Naive thymus-derived CD4-positive, alpha-beta T cell (primary cell): ENCODE results near the gene CHMP1B. TPM values are rescaled to one million over a fixed set of nuclear protein-coding genes. Genes with fewer than 3 reads are reported as not detected.

Experiments used
- ATAC-seq: fragments of 150-1000 bp; cut with Tn5 transposase; 2 replicates; pipeline ENCODE4 v1.10.0; 2021; ENCODE audit warnings: mild to moderate bottlenecking, moderate library complexity
- CTCF ChIA-PET: fragments of 350-600 bp; sonication (Branson Sonifier 250); formaldehyde crosslinking; loops from one replicate; lab custom pipeline; 2021; ENCODE audit warnings: antibody characterized with exemption; lab: Charles Lee
- POLR2A ChIA-PET: fragments of 350-600 bp; sonication (Branson Sonifier 250); formaldehyde crosslinking; loops from one replicate; lab custom pipeline; 2021; ENCODE audit warnings: antibody characterized with exemption, inconsistent platforms; lab: Charles Lee
- DNase-seq, 9 donors: peaks; one replicate each; pipeline versions ENCODE4 v3.0.0 to v3.0.0-alpha.2; 2020 to 2022; ENCODE audit warnings: mixed read lengths in 1 of 9
- H3K27ac ChIP-seq: one replicate; pipeline ENCODE4 v1.7.0; 2013; ENCODE audit warnings: mild to moderate bottlenecking, low read depth, low read length, moderate library complexity
- H3K27me3 ChIP-seq, 2 donors: one replicate each; pipeline ENCODE4 v1.7.0; 2013; ENCODE audit warnings: low read length in 2 of 2, mild to moderate bottlenecking in 2 of 2, moderate library complexity in 2 of 2; ENCODE audit not compliant: control insufficient read depth in 2 of 2, insufficient read depth in 2 of 2
- H3K36me3 ChIP-seq, 3 experiments: 1 replicate in 2 of 3; 2 replicates in 1 of 3; pipeline ENCODE4 v1.7.0; 2013; ENCODE audit warnings: low read length in 3 of 3, mild to moderate bottlenecking in 3 of 3, moderate library complexity in 1 of 3; ENCODE audit not compliant: insufficient read depth in 3 of 3, control insufficient read depth in 2 of 3
- H3K4me1 ChIP-seq, 2 donors: one replicate each; pipeline ENCODE4 v1.7.0; 2013; ENCODE audit warnings: low read length in 2 of 2, mild to moderate bottlenecking in 2 of 2, moderate library complexity in 1 of 2; ENCODE audit not compliant: control insufficient read depth in 2 of 2, insufficient read depth in 2 of 2
- H3K4me3 ChIP-seq: 2 replicates; pipeline ENCODE4 v1.7.0; 2013; ENCODE audit warnings: mild to moderate bottlenecking, low read length
- H3K9me3 ChIP-seq, 3 experiments: 1 replicate in 2 of 3; 2 replicates in 1 of 3; pipeline ENCODE4 v1.7.0; 2013; ENCODE audit warnings: low read length in 3 of 3; ENCODE audit not compliant: control insufficient read depth in 2 of 3
- H3K27ac Mint-ChIP-seq, 9 donors: one replicate each; pipeline ENCODE4 v1.8.0; 2020 to 2022; ENCODE audit warnings: mixed read lengths in 9 of 9, mild to moderate bottlenecking in 8 of 9, moderate library complexity in 5 of 9, inconsistent platforms in 2 of 9
- H3K27me3 Mint-ChIP-seq, 5 donors: one replicate each; pipeline ENCODE4 v1.8.0; 2021 to 2022; ENCODE audit warnings: mixed read lengths in 5 of 5, mild to moderate bottlenecking in 1 of 5
- H3K36me3 Mint-ChIP-seq, 5 donors: one replicate each; pipeline ENCODE4 v1.8.0; 2020 to 2022; ENCODE audit warnings: mixed read lengths in 5 of 5, mild to moderate bottlenecking in 3 of 5, inconsistent platforms in 1 of 5
- H3K4me1 Mint-ChIP-seq, 7 donors: one replicate each; pipeline ENCODE4 v1.8.0; 2020 to 2022; ENCODE audit warnings: mixed read lengths in 7 of 7, mild to moderate bottlenecking in 3 of 7, inconsistent platforms in 1 of 7
- H3K4me3 Mint-ChIP-seq, 10 donors: one replicate each; pipeline ENCODE4 v1.8.0; 2020 to 2022; ENCODE audit warnings: mild to moderate bottlenecking in 10 of 10, mixed read lengths in 10 of 10, moderate library complexity in 6 of 10, inconsistent platforms in 2 of 10
- H3K9me3 Mint-ChIP-seq, 11 donors: one replicate each; pipeline ENCODE4 v1.8.0; 2020 to 2022; ENCODE audit warnings: mixed read lengths in 11 of 11, mild to moderate bottlenecking in 4 of 11, inconsistent platforms in 1 of 11, moderate library complexity in 1 of 11
- intact Hi-C, 2 donors: fragments of 100-400 bp; cut with micrococcal nuclease; formaldehyde crosslinking; loops; one replicate each; pipeline ENCODE4 v1.15.1; 2023
- polyA plus RNA-seq, 2 donors: library from polyadenylated mRNA; unstranded; fragments of 300-500 nt; fragmentation: Illumina TruSeq; gene quantifications; one replicate each; pipeline ENCODE4 v1.2.3, GENCODE V29; 2021
- total RNA-seq, 6 experiments: library from RNA in 5 of 6; stranded (reverse) in 5 of 6; gene quantifications; 1 replicate in 5 of 6; 2 replicates in 1 of 6; pipeline ENCODE4 v1.2.3 and lab custom pipeline; 2021 to 2026

Gene CHMP1B
- total and polyA plus RNA-seq, 7 experiments from 2014 or later: 27.2 to 115 (median 54.2) TPM

DNA sequence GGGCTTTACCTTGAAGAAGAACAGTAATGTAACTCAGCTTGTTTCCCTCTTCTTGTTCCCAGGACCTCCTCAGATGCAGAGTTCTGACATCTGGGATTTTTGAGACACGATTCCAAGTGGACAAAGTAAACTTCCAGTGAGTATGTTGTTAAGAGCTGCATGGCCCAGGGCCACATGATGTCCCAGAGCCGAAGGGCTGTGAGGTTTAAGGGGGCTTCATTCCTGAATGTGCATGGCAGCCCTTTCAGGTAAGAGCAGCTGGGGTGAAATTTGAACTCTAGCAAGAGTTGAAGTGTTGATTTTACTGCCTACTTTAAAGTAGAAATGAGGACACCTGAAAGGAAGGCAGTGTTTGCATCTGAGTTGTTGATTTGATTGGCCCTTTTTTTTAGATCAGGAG, 13.3 kb downstream of the CHMP1B start:
- no peaks in the 10 kb centered on the region for H3K9me3 Mint-ChIP-seq
- no peak for ATAC-seq

DNA sequence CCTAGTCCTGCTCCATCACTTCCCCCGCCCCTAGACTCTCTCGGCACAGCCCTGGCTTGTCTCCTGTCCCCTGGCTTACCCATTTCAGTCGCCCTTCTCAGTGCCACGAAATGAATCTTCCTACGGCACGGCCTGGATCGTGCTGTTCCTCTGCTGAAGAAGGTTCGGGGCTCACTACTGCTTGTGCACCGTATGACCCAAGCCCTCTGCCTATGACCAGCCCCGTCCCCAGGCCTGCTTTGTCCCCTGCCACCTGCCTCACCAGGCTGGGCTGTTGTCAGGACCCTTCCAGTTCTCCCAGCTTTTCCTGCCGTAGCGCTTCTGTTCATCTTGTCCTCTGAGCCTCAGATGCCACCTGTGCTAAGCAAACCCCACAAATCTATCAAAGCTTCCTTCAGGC, 13.9 kb downstream of the CHMP1B start:
- Mint-ChIP-seq H3K4me3 (no peak overlapping the region), H3K27ac (no peak overlapping the region), H3K36me3 (no peaks in the 10 kb centered on the region), H3K27me3 (peaks cover 0 to 22% (median 0%) of the 10 kb centered on the region in 5 donors), H3K4me1 (peaks cover 0 to 7% (median 0%) of the 10 kb centered on the region in 7 donors), H3K9me3 (no peaks in the 10 kb centered on the region)
- H3K4me1 ChIP-seq: no peaks in the 10 kb centered on the region
- no peak overlapping the region for H3K27ac ChIP-seq
- intact Hi-C loops: no loop called here
- CTCF ChIA-PET: interaction anchor here (0.6 to 1.1 kb wide), 2 partner anchors 10 to 69 kb away, joined by 3 to 4 read pairs; no protein-coding TSS in a partner anchor
- no peak for DNase-seq
- H3K9me3 ChIP-seq: no peaks in the 10 kb centered on the region
- H3K4me3 ChIP-seq: no peak overlapping the region
- ATAC-seq: no peak
- POLR2A ChIA-PET: no interaction called here
- H3K36me3 ChIP-seq: no peaks in the 10 kb centered on the region
- H3K27me3 ChIP-seq: no peaks in the 10 kb centered on the region

More for the DNA sequence above, 13.3 kb downstream of the CHMP1B start:
- Histone ChIP-seq H3K27me3 (no peaks in the 10 kb centered on the region), H3K27ac (no peak overlapping the region), H3K4me3 (no peak overlapping the region), H3K36me3 (no peaks in the 10 kb centered on the region), H3K9me3 (no peaks in the 10 kb centered on the region), H3K4me1 (no peaks in the 10 kb centered on the region)
- peaks cover 0 to 7% (median 0%) of the 10 kb centered on the region in 7 donors for H3K4me1 Mint-ChIP-seq
- peaks cover 0 to 19% (median 0%) of the 10 kb centered on the region in 5 donors for H3K27me3 Mint-ChIP-seq
- DNase-seq: no peak
- no peak overlapping the region for H3K27ac Mint-ChIP-seq
- ChIA-PET CTCF (interaction anchor here (1.1 kb wide), 1 partner anchor 10 kb away, joined by 3 read pairs; no protein-coding TSS in a partner anchor), POLR2A (no interaction called here)
- H3K36me3 Mint-ChIP-seq: no peaks in the 10 kb centered on the region
- intact Hi-C loops: no loop called here
- H3K4me3 Mint-ChIP-seq: no peak overlapping the region

DNA sequence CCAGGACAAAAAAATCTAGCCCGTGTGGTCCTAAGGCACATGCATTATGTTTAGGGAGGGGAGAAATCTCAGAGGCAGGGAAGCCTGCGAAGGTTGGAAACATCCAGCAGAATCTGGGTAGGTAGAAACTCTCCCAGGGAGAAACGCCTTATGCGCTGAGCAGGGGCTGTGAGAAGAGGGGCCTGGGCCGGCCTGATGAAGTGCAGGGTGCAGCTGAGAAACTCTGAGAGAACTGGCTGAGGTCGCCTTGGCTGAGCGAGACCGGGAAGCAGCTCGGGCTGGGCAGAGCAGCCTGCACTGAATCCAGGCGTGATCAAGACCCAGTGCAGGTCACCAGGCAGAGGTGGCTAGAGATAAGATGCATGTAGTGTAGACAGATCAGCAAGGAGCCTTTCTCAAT, 15.1 kb downstream of the CHMP1B start:
- Mint-ChIP-seq H3K27ac (no peak overlapping the region), H3K36me3 (no peaks in the 10 kb centered on the region), H3K4me1 (peaks cover 0 to 6% (median 0%) of the 10 kb centered on the region in 7 donors), H3K9me3 (no peaks in the 10 kb centered on the region), H3K27me3 (peaks cover 0 to 22% (median under 1%) of the 10 kb centered on the region in 5 donors), H3K4me3 (no peak overlapping the region)
- ChIA-PET CTCF (no interaction called here), POLR2A (no interaction called here)
- Histone ChIP-seq H3K27ac (no peak overlapping the region), H3K4me3 (no peak overlapping the region), H3K9me3 (no peaks in the 10 kb centered on the region), H3K36me3 (no peaks in the 10 kb centered on the region), H3K4me1 (no peaks in the 10 kb centered on the region), H3K27me3 (no peaks in the 10 kb centered on the region)
- DNase-seq (no peak), ATAC-seq (no peak)
- intact Hi-C loops: no loop called here

DNA sequence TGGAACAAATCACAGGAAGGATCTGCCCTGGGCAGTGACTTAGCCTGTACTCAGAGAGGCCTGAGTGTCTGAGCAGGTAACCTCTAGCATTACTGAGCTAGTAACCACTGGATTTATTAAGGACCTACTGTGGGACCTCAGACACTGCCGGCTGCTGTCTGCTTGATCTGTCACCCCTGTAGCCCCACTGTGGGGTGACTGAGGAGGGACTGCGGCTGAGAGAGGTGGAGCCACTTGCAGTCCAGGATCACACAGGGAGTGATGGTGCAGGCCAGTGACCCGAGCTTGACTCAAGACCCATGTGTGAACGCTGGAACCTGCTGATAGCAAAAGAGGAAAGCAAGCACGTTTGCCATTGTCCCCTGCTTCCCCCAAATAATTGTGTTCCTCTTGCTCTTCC, 15.6 kb downstream of the CHMP1B start:
- Mint-ChIP-seq H3K4me3 (no peak overlapping the region), H3K27ac (no peak overlapping the region), H3K4me1 (peaks cover 0 to 5% (median 0%) of the 10 kb centered on the region in 7 donors), H3K9me3 (no peaks in the 10 kb centered on the region), H3K36me3 (no peaks in the 10 kb centered on the region), H3K27me3 (peaks cover 0 to 22% (median 5%) of the 10 kb centered on the region in 5 donors)
- H3K27me3 ChIP-seq: no peaks in the 10 kb centered on the region
- POLR2A ChIA-PET: no interaction called here
- CTCF ChIA-PET: no interaction called here
- DNase-seq (no peak), ATAC-seq (no peak)
- H3K9me3 ChIP-seq: no peaks in the 10 kb centered on the region
- H3K4me3 ChIP-seq: no peak overlapping the region
- no peaks in the 10 kb centered on the region for H3K4me1 ChIP-seq
- intact Hi-C loops: no loop called here
- H3K36me3 ChIP-seq: no peaks in the 10 kb centered on the region
- H3K27ac ChIP-seq: no peak overlapping the region

DNA sequence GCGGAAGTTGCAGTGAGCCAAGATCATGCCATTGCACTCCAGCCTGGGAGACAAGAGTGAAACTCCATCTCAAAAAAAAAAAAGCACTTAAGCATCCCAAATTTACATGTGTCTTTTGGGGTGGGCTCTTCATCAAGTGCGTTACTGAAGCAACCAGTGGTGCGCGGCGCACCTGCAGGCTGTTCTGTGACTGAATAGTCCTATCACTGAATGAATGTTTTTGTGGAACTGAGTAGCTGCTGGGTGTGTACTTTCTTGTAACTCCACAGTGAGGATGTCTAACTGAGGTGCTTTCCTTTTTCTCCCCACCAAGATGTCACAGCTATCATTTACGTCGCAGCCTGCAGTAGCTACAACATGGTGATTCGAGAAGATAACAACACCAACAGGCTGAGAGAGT, 17.0 kb downstream of the CHMP1B start:
- no peaks in the 10 kb centered on the region for H3K36me3 Mint-ChIP-seq
- H3K4me3 Mint-ChIP-seq: no peak overlapping the region
- H3K27me3 Mint-ChIP-seq: peaks cover 0 to 20% (median 5%) of the 10 kb centered on the region in 5 donors
- ChIA-PET CTCF (no interaction called here), POLR2A (no interaction called here)
- DNase-seq (no peak), ATAC-seq (no peak)
- H3K9me3 Mint-ChIP-seq: no peaks in the 10 kb centered on the region
- no peaks in the 10 kb centered on the region for H3K27me3 ChIP-seq
- no peak overlapping the region for H3K27ac ChIP-seq
- H3K4me1 ChIP-seq: no peaks in the 10 kb centered on the region
- H3K27ac Mint-ChIP-seq: no peak overlapping the region
- no peak overlapping the region for H3K4me3 ChIP-seq
- intact Hi-C loops: no loop called here
- H3K36me3 ChIP-seq: no peaks in the 10 kb centered on the region
- peaks cover 0 to 2% (median 0%) of the 10 kb centered on the region in 7 donors for H3K4me1 Mint-ChIP-seq
- H3K9me3 ChIP-seq: no peaks in the 10 kb centered on the region

DNA sequence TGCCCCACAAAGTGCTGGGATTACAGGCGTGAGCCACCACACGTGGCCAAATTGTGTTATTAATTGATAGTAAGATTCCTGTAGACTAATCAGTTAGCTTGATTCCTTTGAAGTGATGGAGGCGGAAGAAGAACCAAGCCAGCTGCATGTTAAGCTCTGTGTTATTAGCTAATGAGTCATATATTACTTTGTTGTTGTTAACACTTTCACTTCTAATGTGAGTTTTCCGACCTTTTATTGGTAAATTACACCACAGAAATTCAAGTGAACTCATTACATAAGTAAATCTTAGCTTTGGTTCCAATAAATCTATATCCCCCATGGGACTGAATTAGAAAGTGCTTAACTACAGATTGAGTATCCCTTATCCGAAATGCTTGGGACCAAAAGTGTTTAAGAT, 20.3 kb downstream of the CHMP1B start:
- no peaks in the 10 kb centered on the region for H3K36me3 ChIP-seq
- peaks cover 0 to 16% (median 5%) of the 10 kb centered on the region in 5 donors for H3K27me3 Mint-ChIP-seq
- DNase-seq: no peak
- ATAC-seq: no peak
- no peaks in the 10 kb centered on the region for H3K4me1 Mint-ChIP-seq
- peaks cover 0 to 9% (median 6%) of the 10 kb centered on the region in 5 donors for H3K36me3 Mint-ChIP-seq
- no peaks in the 10 kb centered on the region for H3K9me3 ChIP-seq
- no peaks in the 10 kb centered on the region for H3K27me3 ChIP-seq
- no peak overlapping the region for H3K4me3 Mint-ChIP-seq
- no peaks in the 10 kb centered on the region for H3K4me1 ChIP-seq
- H3K27ac ChIP-seq: no peak overlapping the region
- ChIA-PET POLR2A (no interaction called here), CTCF (interaction anchor here (1.6 kb wide), 1 partner anchor 138 kb away, joined by 6 read pairs; no protein-coding TSS in a partner anchor)
- no peak overlapping the region for H3K4me3 ChIP-seq
- no peak overlapping the region for H3K27ac Mint-ChIP-seq
- peaks cover 0 to 3% (median 0%) of the 10 kb centered on the region in 11 donors for H3K9me3 Mint-ChIP-seq
- intact Hi-C loops: no loop called here

DNA sequence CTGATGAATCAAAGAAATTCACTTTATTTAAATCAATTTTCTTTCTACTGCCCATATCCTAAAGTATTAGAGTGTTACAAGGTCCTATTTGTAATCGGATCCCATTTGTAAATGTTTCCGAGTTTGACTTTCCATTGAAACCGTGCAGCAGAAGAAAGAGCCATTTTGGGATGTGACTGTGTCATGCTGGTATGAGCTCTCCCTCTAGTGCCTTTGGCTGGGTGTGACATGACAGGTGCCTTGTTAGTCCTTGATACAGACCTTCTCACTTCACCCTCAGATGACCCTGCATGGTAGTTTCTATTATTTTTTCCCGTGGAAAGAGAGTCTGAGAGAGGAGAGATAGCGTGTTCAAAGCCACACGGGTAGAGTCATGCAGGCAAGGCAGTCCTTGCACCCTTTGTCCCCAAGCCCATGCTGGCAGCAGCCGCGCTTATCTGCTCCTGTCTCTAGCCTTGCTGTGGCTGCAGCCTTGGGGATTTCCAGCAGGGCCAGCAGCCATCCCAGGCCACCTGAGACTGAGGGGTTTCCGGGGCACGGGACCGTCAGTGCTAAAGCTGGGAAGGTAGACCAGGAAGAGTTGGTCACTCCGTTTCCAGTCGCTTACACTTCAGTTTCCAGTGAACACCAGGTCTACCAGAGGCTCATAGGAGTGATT, 21.4 kb downstream of the CHMP1B start:
- DNase-seq: peak in 3 of 9 donors; percentile 8 to 22 (median 9)
- Mint-ChIP-seq H3K9me3 (peaks cover 0 to 3% (median 0%) of the 10 kb centered on the region in 11 donors), H3K4me1 (no peaks in the 10 kb centered on the region), H3K27ac (no peak overlapping the region), H3K4me3 (no peak overlapping the region), H3K36me3 (peaks cover 1 to 15% (median 6%) of the 10 kb centered on the region in 5 donors), H3K27me3 (peaks cover 0 to 13% (median 0%) of the 10 kb centered on the region in 5 donors)
- Histone ChIP-seq H3K4me3 (no peak overlapping the region), H3K36me3 (no peaks in the 10 kb centered on the region), H3K9me3 (no peaks in the 10 kb centered on the region), H3K27ac (no peak overlapping the region), H3K27me3 (no peaks in the 10 kb centered on the region), H3K4me1 (no peaks in the 10 kb centered on the region)
- intact Hi-C loops: loop anchor here (2.0 kb wide), 2 partner anchors 140 to 1312 kb away; no protein-coding TSS in a partner anchor
- ATAC-seq: peak; percentile 54
- POLR2A ChIA-PET: no interaction called here
- CTCF ChIA-PET: no interaction called here
